ENCODE measurements around the gene TMEM255A.

The TMEM255A gene

GRCh38 chrX:120305531-120306141 is 5.6 kb downstream of the TMEM255A start:
- no peak for DNase-seq (ENCODE audit: extremely low spot score)
- no peak for TF ChIP-seq FOXK2 (IDR thresholded peaks at IDR 0.05)
- no peak for TF ChIP-seq LEF1 (IDR thresholded peaks at IDR 0.05; ENCODE audit: borderline replicate concordance)
- no peak for TF ChIP-seq L3MBTL2 (conservative IDR thresholded peaks at IDR 0.05)
- TF ChIP-seq HDGF (IDR thresholded peaks at IDR 0.05; ENCODE audit: borderline replicate concordance), result no peak
- no peak for TF ChIP-seq ZNF384 (IDR thresholded peaks at IDR 0.05)
- no peak for TF ChIP-seq FOXM1 (IDR thresholded peaks at IDR 0.05; ENCODE audit: borderline replicate concordance)
- TF ChIP-seq BHLHE40 (IDR thresholded peaks at IDR 0.05; ENCODE audit: borderline replicate concordance), result no peak
- TF ChIP-seq SUZ12 (IDR thresholded peaks at IDR 0.05), result no peak
- TF ChIP-seq, protein P1, sequence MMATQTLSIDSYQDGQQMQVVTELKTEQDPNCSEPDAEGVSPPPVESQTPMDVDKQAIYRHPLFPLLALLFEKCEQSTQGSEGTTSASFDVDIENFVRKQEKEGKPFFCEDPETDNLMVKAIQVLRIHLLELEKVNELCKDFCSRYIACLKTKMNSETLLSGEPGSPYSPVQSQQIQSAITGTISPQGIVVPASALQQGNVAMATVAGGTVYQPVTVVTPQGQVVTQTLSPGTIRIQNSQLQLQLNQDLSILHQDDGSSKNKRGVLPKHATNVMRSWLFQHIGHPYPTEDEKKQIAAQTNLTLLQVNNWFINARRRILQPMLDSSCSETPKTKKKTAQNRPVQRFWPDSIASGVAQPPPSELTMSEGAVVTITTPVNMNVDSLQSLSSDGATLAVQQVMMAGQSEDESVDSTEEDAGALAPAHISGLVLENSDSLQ (IDR thresholded peaks at IDR 0.05), result no peak
- no peak for TF ChIP-seq SP1 (IDR thresholded peaks at IDR 0.05)
- TF ChIP-seq FOXA1 (IDR thresholded peaks at IDR 0.05), result no peak
- no peak for TF ChIP-seq NFRKB (IDR thresholded peaks at IDR 0.05)
- ChIA-PET CTCF (no interaction called here), POLR2A (no interaction called here)

DNA sequence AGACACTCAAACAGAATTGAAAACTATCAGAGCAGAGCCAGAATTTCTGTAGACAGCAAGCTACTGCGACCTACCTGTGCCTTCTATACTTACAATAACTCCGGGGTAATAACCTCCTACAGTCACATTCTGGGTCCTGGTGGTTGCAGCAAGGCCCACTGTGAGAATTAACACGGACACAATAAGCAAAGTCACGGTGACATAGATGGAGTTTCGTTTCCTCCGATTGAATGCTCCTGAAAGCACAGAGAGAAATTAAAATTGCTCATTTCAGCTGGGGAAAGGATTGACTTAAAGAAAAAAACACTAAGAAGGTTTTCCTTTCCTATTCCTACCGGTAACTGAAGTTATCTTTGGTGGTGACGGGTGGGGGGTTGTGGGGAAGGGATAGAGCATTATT is 7.0 kb downstream of the TMEM255A start:
- DNase-seq (ENCODE audit: extremely low spot score), result no peak
- no peak for TF ChIP-seq FOXM1 (IDR thresholded peaks at IDR 0.05; ENCODE audit: borderline replicate concordance)
- no peak for TF ChIP-seq BHLHE40 (IDR thresholded peaks at IDR 0.05; ENCODE audit: borderline replicate concordance)
- TF ChIP-seq ELF4 (IDR thresholded peaks at IDR 0.05), result no peak
- no peak for TF ChIP-seq TARDBP (IDR thresholded peaks at IDR 0.05)
- no peak for TF ChIP-seq ARNT (IDR thresholded peaks at IDR 0.05)
- CTCF ChIA-PET, result interaction anchor here (0.6 kb wide), 1 partner anchor 54 kb away, joined by 3 read pairs; the partner anchor contains the start of gene ZBTB33
- POLR2A ChIA-PET, result no interaction called here

- TF ChIP-seq SP1 (IDR thresholded peaks at IDR 0.05) (no peak), FOXA1 (IDR thresholded peaks at IDR 0.05) (no peak), TARDBP (IDR thresholded peaks at IDR 0.05) (no peak), SUZ12 (IDR thresholded peaks at IDR 0.05) (no peak), ARNT (IDR thresholded peaks at IDR 0.05) (no peak), LEF1 (IDR thresholded peaks at IDR 0.05; ENCODE audit: borderline replicate concordance) (no peak), L3MBTL2 (conservative IDR thresholded peaks at IDR 0.05) (no peak), FOXM1 (IDR thresholded peaks at IDR 0.05; ENCODE audit: borderline replicate concordance) (no peak), ELF4 (IDR thresholded peaks at IDR 0.05) (no peak), NFRKB (IDR thresholded peaks at IDR 0.05) (no peak), CTBP1 (IDR thresholded peaks at IDR 0.05; ENCODE audit: borderline replicate concordance) (no peak), FOXK2 (IDR thresholded peaks at IDR 0.05) (no peak), ZNF384 (IDR thresholded peaks at IDR 0.05) (no peak), BHLHE40 (IDR thresholded peaks at IDR 0.05; ENCODE audit: borderline replicate concordance) (no peak), HDGF (IDR thresholded peaks at IDR 0.05; ENCODE audit: borderline replicate concordance) (no peak)
- TF ChIP-seq, protein P1 (IDR thresholded peaks at IDR 0.05), result no peak
- CTCF ChIA-PET, result interaction anchor here (0.8 kb wide), 1 partner anchor 10 kb away, joined by 6 read pairs; no protein-coding TSS in a partner anchor
- no peak for DNase-seq (ENCODE audit: extremely low spot score)
- POLR2A ChIA-PET, result interaction anchor here (1.5 kb wide), 1 partner anchor 52 kb away, joined by 5 read pairs; the partner anchor contains the start of gene ZBTB33
Observed at GRCh38 chrX:120302434-120302833, 8.8 kb downstream of the TMEM255A start.

DNA sequence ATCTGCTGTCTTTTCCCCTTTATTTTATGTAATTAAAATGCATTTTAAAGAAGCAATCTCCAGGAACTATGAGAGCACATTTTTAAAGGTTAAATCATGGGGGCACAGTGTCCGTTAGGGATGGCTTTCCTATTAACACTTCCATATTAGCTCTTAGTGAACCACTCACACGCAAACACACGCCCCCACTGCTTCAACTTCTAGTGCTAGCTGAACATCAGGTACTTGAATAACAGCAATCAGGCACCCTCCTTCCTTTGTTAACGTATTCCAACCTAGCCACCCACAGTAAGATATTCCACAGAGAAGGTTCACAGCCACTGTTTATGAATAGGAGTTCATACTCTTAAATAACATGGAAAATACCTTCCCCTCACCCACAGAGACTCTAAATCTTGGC is 9.3 kb downstream of the TMEM255A start:
- ChIA-PET POLR2A (interaction anchor here (1.5 kb wide), 1 partner anchor 52 kb away, joined by 5 read pairs; the partner anchor contains the start of gene ZBTB33), CTCF (interaction anchor here (2.3 kb wide), 1 partner anchor 88 kb away, joined by 7 read pairs; no protein-coding TSS in a partner anchor)
- DNase-seq (ENCODE audit: extremely low spot score), result no peak
- no peak for TF ChIP-seq ELF4 (IDR thresholded peaks at IDR 0.05)
- no peak for TF ChIP-seq ZNF384 (IDR thresholded peaks at IDR 0.05)
- TF ChIP-seq HDGF (IDR thresholded peaks at IDR 0.05; ENCODE audit: borderline replicate concordance), result no peak
- no peak for TF ChIP-seq SUZ12 (IDR thresholded peaks at IDR 0.05)
- no peak for TF ChIP-seq SP1 (IDR thresholded peaks at IDR 0.05)
- TF ChIP-seq FOXA1 (IDR thresholded peaks at IDR 0.05), result no peak
- TF ChIP-seq CTBP1 (IDR thresholded peaks at IDR 0.05; ENCODE audit: borderline replicate concordance), result no peak
- TF ChIP-seq NFRKB (IDR thresholded peaks at IDR 0.05), result no peak
- TF ChIP-seq ARNT (IDR thresholded peaks at IDR 0.05), result no peak
- TF ChIP-seq FOXM1 (IDR thresholded peaks at IDR 0.05; ENCODE audit: borderline replicate concordance), result no peak
- no peak for TF ChIP-seq TARDBP (IDR thresholded peaks at IDR 0.05)
- TF ChIP-seq L3MBTL2 (conservative IDR thresholded peaks at IDR 0.05), result no peak
- TF ChIP-seq LEF1 (IDR thresholded peaks at IDR 0.05; ENCODE audit: borderline replicate concordance), result no peak
- TF ChIP-seq, protein P1 (IDR thresholded peaks at IDR 0.05), result no peak

- TF ChIP-seq FOXA1 (IDR thresholded peaks at IDR 0.05), result no peak
- TF ChIP-seq NFRKB (IDR thresholded peaks at IDR 0.05), result no peak
- TF ChIP-seq, protein P1 (IDR thresholded peaks at IDR 0.05), result no peak
- TF ChIP-seq FOXK2 (IDR thresholded peaks at IDR 0.05), result no peak
- no peak for TF ChIP-seq L3MBTL2 (conservative IDR thresholded peaks at IDR 0.05)
- no peak for TF ChIP-seq LEF1 (IDR thresholded peaks at IDR 0.05; ENCODE audit: borderline replicate concordance)
- no peak for TF ChIP-seq HDGF (IDR thresholded peaks at IDR 0.05; ENCODE audit: borderline replicate concordance)
- no peak for TF ChIP-seq ARNT (IDR thresholded peaks at IDR 0.05)
- TF ChIP-seq BHLHE40 (IDR thresholded peaks at IDR 0.05; ENCODE audit: borderline replicate concordance), result no peak
- TF ChIP-seq FOXM1 (IDR thresholded peaks at IDR 0.05; ENCODE audit: borderline replicate concordance), result no peak
- TF ChIP-seq SP1 (IDR thresholded peaks at IDR 0.05), result no peak
- ChIA-PET CTCF (interaction anchor here (2.3 kb wide), 1 partner anchor 88 kb away, joined by 7 read pairs; no protein-coding TSS in a partner anchor), POLR2A (interaction anchor here (1.5 kb wide), 1 partner anchor 51 kb away, joined by 5 read pairs; the partner anchor contains the start of gene ZBTB33)
- no peak for DNase-seq (ENCODE audit: extremely low spot score)
Observed at GRCh38 chrX:120301497-120301896, 9.8 kb downstream of the TMEM255A start.

Measured in HEK293T (cell line).